Caco-2 (cell line): ENCODE measurements around the gene ALX4. TPM values are rescaled to one million over a fixed set of nuclear protein-coding genes. Genes with fewer than 3 reads are reported as not detected.
A peak's percentile ranks its signal among the peaks of the same experiment; 100 is the strongest.

Source experiments
- BruUV-seq: library from RNA; stranded (reverse); fragments of 400-500 nt; replicated peaks from 2 replicates; lab custom pipeline; 2021; lab: Mats Ljungman, UMichigan
- CTCF ChIA-PET: fragments of 300-600 bp; sonication (Branson Sonifier 250); formaldehyde crosslinking; loops from one replicate; lab custom pipeline; 2022; ENCODE audit warnings: antibody characterized with exemption; lab: Charles Lee
- POLR2A ChIA-PET: fragments of 300-600 bp; sonication (Branson Sonifier 250); formaldehyde crosslinking; loops from one replicate; lab custom pipeline; 2022; ENCODE audit warnings: antibody characterized with exemption; lab: Charles Lee
- DNase-seq, 2 experiments: peaks; one replicate each; pipeline versions ENCODE4 v3.0.0 to v3.0.0-alpha.2; 2020 to 2022
- H3K27me3 ChIP-seq: replicated peaks from 2 replicates; pipeline ENCODE4 v1.6.0; 2011; ENCODE audit warnings: low read length; ENCODE audit not compliant: control insufficient read depth, insufficient read depth
- H3K36me3 ChIP-seq: 2 replicates; pipeline ENCODE4 v1.5.1; 2011; ENCODE audit warnings: low read length; ENCODE audit not compliant: control insufficient read depth, insufficient read depth
- H3K4me1 ChIP-seq: fragments of 250-450 bp; sonication (Bioruptor Pico); 2 replicates; pipeline ENCODE4 v1.5.1; 2020; ENCODE audit warnings: mild to moderate bottlenecking
- H3K4me3 ChIP-seq: 2 replicates; pipeline ENCODE4 v1.5.1; 2011; ENCODE audit warnings: low read depth, mild to moderate bottlenecking, control low read depth, low read length
- H3K9me3 ChIP-seq: fragments of 250-450 bp; sonication (Bioruptor Pico); 2 replicates; pipeline ENCODE4 v1.5.1; 2020; ENCODE audit warnings: mild to moderate bottlenecking, moderate library complexity
- H3K27ac Mint-ChIP-seq: one replicate; pipeline ENCODE4 v1.8.0; 2022; ENCODE audit warnings: mixed read lengths; ENCODE audit not compliant: unreplicated experiment
- H3K27me3 Mint-ChIP-seq: one replicate; pipeline ENCODE4 v1.8.0; 2022; ENCODE audit warnings: mixed read lengths; ENCODE audit not compliant: insufficient read depth, unreplicated experiment
- H3K36me3 Mint-ChIP-seq: one replicate; pipeline ENCODE4 v1.8.0; 2022; ENCODE audit warnings: mild to moderate bottlenecking, mixed read lengths; ENCODE audit not compliant: insufficient read depth, unreplicated experiment
- H3K4me1 Mint-ChIP-seq: one replicate; pipeline ENCODE4 v1.8.0; 2022; ENCODE audit warnings: low read depth, mixed read lengths; ENCODE audit not compliant: unreplicated experiment
- H3K4me3 Mint-ChIP-seq: one replicate; pipeline ENCODE4 v1.8.0; 2022; ENCODE audit warnings: mild to moderate bottlenecking, moderate library complexity, mixed read lengths; ENCODE audit not compliant: unreplicated experiment
- H3K9me3 Mint-ChIP-seq: one replicate; pipeline ENCODE4 v1.8.0; 2022; ENCODE audit warnings: mixed read lengths; ENCODE audit not compliant: unreplicated experiment
- CTCF ChIP-seq, 2 experiments: fragments of 200-600 bp in 1 of 2; IDR thresholded peaks; 1 replicate in 1 of 2; 2 replicates in 1 of 2; pipeline versions ENCODE4 v1.5.1 to v1.8.0; 2011 to 2022; ENCODE audit warnings: antibody characterized with exemption in 1 of 2, control low read depth in 1 of 2, inconsistent platforms in 1 of 2, low read depth in 1 of 2, low read length in 1 of 2, mild to moderate bottlenecking in 1 of 2, moderate library complexity in 1 of 2; ENCODE audit not compliant: insufficient read depth in 1 of 2, severe bottlenecking in 1 of 2, unreplicated experiment in 1 of 2
- intact Hi-C: fragments of 100-400 bp; cut with micrococcal nuclease; formaldehyde crosslinking; loops from one replicate; pipeline ENCODE4 v1.10.0; 2022; ENCODE audit not compliant: unreplicated experiment
- total RNA-seq: library from RNA; stranded (reverse); gene quantifications from 2 replicates; pipeline ENCODE4 v1.2.3, GENCODE V29; 2022

The ALX4 gene
- total RNA-seq, 1 experiment from 2014 or later, result 0.05 TPM

GRCh38 chr11:44285756-44286155 lies 24.2 kb downstream of the ALX4 start:
- Mint-ChIP-seq H3K4me3 (no peak overlapping the region), H3K27me3 (no peaks in the 10 kb centered on the region), H3K36me3 (no peaks in the 10 kb centered on the region), H3K27ac (peak overlapping the region; percentile 73), H3K4me1 (peaks cover 17% of the 10 kb centered on the region), H3K9me3 (peaks cover 7% of the 10 kb centered on the region)
- H3K4me3 ChIP-seq, result no peak overlapping the region
- TF ChIP-seq CTCF (IDR thresholded peaks at IDR 0.05; ENCODE audit: insufficient read depth in 1 of 2, low read depth in 1 of 2, low read length in 1 of 2, severe bottlenecking in 1 of 2, unreplicated experiment in 1 of 2), result no peak
- ChIA-PET POLR2A (interaction anchor here (0.8 kb wide), 1 partner anchor 59 kb away, joined by 5 read pairs; no protein-coding TSS in a partner anchor), CTCF (interaction anchor here (0.6 to 1.6 kb wide), 8 partner anchors 17 to 176 kb away, joined by 3 to 9 read pairs (median 4); no protein-coding TSS in a partner anchor)
- H3K36me3 ChIP-seq, result no peaks in the 10 kb centered on the region
- peak; percentile 17 to 50 for DNase-seq
- no peaks in the 10 kb centered on the region for H3K27me3 ChIP-seq
- BruUV-seq, result no TSS peak
- H3K9me3 ChIP-seq, result no peaks in the 10 kb centered on the region
- intact Hi-C loops, result loop anchor here (1.0 kb wide), 1 partner anchor 253 kb away; no protein-coding TSS in a partner anchor
- H3K4me1 ChIP-seq, result peaks cover 18% of the 10 kb centered on the region

GRCh38 chr11:44282620-44283019 lies 27.3 kb downstream of the ALX4 start:
- Mint-ChIP-seq H3K27ac (no peak overlapping the region), H3K9me3 (peaks cover 9% of the 10 kb centered on the region), H3K4me3 (no peak overlapping the region), H3K36me3 (no peaks in the 10 kb centered on the region), H3K27me3 (no peaks in the 10 kb centered on the region), H3K4me1 (peaks cover 17% of the 10 kb centered on the region)
- ChIA-PET POLR2A (no interaction called here), CTCF (no interaction called here)
- Histone ChIP-seq H3K4me3 (no peak overlapping the region), H3K9me3 (no peaks in the 10 kb centered on the region), H3K27me3 (no peaks in the 10 kb centered on the region), H3K36me3 (no peaks in the 10 kb centered on the region), H3K4me1 (peaks cover 18% of the 10 kb centered on the region)
- BruUV-seq, result no TSS peak
- intact Hi-C loops, result loop anchor here (5.0 kb wide), 1 partner anchor 40 kb away; no protein-coding TSS in a partner anchor
- no peak for TF ChIP-seq CTCF (IDR thresholded peaks at IDR 0.05; ENCODE audit: insufficient read depth in 1 of 2, low read depth in 1 of 2, low read length in 1 of 2, severe bottlenecking in 1 of 2, unreplicated experiment in 1 of 2)
- DNase-seq, result no peak

- CTCF ChIA-PET, result no interaction called here
- no peaks in the 10 kb centered on the region for H3K36me3 Mint-ChIP-seq
These were observed 28.8 kb downstream of the ALX4 start for GRCh38 chr11:44281151-44281550.

More at GRCh38 chr11:44281151-44281550, 28.8 kb downstream of the ALX4 start:
- Histone ChIP-seq H3K36me3 (no peaks in the 10 kb centered on the region), H3K27me3 (no peaks in the 10 kb centered on the region), H3K4me1 (peaks cover 17% of the 10 kb centered on the region), H3K9me3 (no peaks in the 10 kb centered on the region), H3K4me3 (no peak overlapping the region)
- DNase-seq, result no peak
- peak overlapping the region; percentile 67 for H3K27ac Mint-ChIP-seq
- peaks cover 9% of the 10 kb centered on the region for H3K9me3 Mint-ChIP-seq
- peaks cover 14% of the 10 kb centered on the region for H3K4me1 Mint-ChIP-seq
- no peaks in the 10 kb centered on the region for H3K27me3 Mint-ChIP-seq
- intact Hi-C loops, result loop anchor here (5.0 kb wide), 1 partner anchor 39 kb away; no protein-coding TSS in a partner anchor
- H3K4me3 Mint-ChIP-seq, result no peak overlapping the region
- no peak for TF ChIP-seq CTCF (IDR thresholded peaks at IDR 0.05; ENCODE audit: insufficient read depth in 1 of 2, low read depth in 1 of 2, low read length in 1 of 2, severe bottlenecking in 1 of 2, unreplicated experiment in 1 of 2)
- no TSS peak for BruUV-seq
- POLR2A ChIA-PET, result no interaction called here
